A549 (cell line): ENCODE measurements around the gene NSUN7. TPM values are rescaled to one million over a fixed set of nuclear protein-coding genes. Genes with fewer than 3 reads are reported as not detected.

ENCODE experiments used
- ATAC-seq, 2 experiments: fragments of 200-7000 bp in 1 of 2; fragments of >200 bp in 1 of 2; cut with Nextera tagmentation in 1 of 2; cut with Tn5 transposase in 1 of 2; 3 replicates each; pipeline versions ENCODE4 v1.8.0 to v1.9.1; 2018 to 2020; ENCODE audit warnings: mild to moderate bottlenecking in 1 of 2, moderate library complexity in 1 of 2
- CTCF ChIA-PET: fragments of 300-600 bp; sonication (Branson Sonifier 250); formaldehyde crosslinking; extraction: SDS; loops from one replicate; lab custom pipeline; 2021; ENCODE audit warnings: antibody characterized with exemption, inconsistent platforms; lab: Yijun Ruan, JAX
- POLR2A ChIA-PET: fragments of 350-600 bp; formaldehyde crosslinking; extraction: SDS; loops from one replicate; lab custom pipeline; 2021; ENCODE audit warnings: antibody characterized with exemption, inconsistent platforms; lab: Yijun Ruan, JAX
- DNase-seq, 2 experiments: peaks; one replicate each; pipeline versions ENCODE4 v3.0.0 to v3.0.0-alpha.2; 2011 to 2016; ENCODE audit warnings: low read depth in 1 of 2, low spot score in 1 of 2
- FAIRE-seq: peaks from 2 replicates; lab custom pipeline; 2011; peaks lifted over from hg19 to GRCh38; lab: Jason Lieb, UNC
- H3K27ac ChIP-seq, 2 experiments: fragments of >200 bp; sonication (Bioruptor Twin); formaldehyde crosslinking; 3 replicates each; pipeline ENCODE4 v1.5.1; 2016 to 2017
- H3K4me1 ChIP-seq: fragments of >200 bp; sonication (Bioruptor Twin); formaldehyde crosslinking; 3 replicates; pipeline ENCODE4 v1.6.1; 2016
- H3K4me2 ChIP-seq: fragments of >200 bp; sonication (Bioruptor Twin); formaldehyde crosslinking; 3 replicates; pipeline ENCODE4 v1.6.1; 2016
- H3K4me3 ChIP-seq: fragments of >200 bp; sonication (Bioruptor Twin); formaldehyde crosslinking; 3 replicates; pipeline ENCODE4 v1.5.1; 2016
- H3K9me3 ChIP-seq: fragments of >200 bp; sonication (Bioruptor Twin); formaldehyde crosslinking; 3 replicates; pipeline ENCODE4 v1.6.1; 2016
- CBX2 ChIP-seq: fragments of 200-600 bp; sonication (generic); IDR thresholded peaks from 2 replicates; pipeline ENCODE4 v1.6.1; 2016; ENCODE audit warnings: low read depth, mild to moderate bottlenecking, borderline replicate concordance
- CBX8 ChIP-seq: fragments of 200-600 bp; sonication (generic); IDR thresholded peaks from 2 replicates; pipeline ENCODE4 v1.6.1; 2016
- CEBPB ChIP-seq, 2 experiments: fragments of >200 bp in 1 of 2; sonication (Bioruptor Twin) in 1 of 2; formaldehyde crosslinking in 1 of 2; IDR thresholded peaks; 2 replicates each; pipeline ENCODE4 v1.6.1; 2012 to 2016
- CHD2 ChIP-seq: fragments of 150-350 bp; IDR thresholded peaks from 2 replicates; pipeline ENCODE4 v1.6.1; 2014; ENCODE audit warnings: low read length; ENCODE audit not compliant: partially characterized antibody
- E2F6 ChIP-seq: IDR thresholded peaks from 2 replicates; pipeline ENCODE4 v1.6.1; 2012; ENCODE audit warnings: low read depth, borderline replicate concordance
- EP300 ChIP-seq, 2 experiments: fragments of >200 bp; sonication (Bioruptor Twin); formaldehyde crosslinking; IDR thresholded peaks; 2 replicates in 1 of 2; 3 replicates in 1 of 2; pipeline ENCODE4 v1.6.1; 2016 to 2017
- ESRRA ChIP-seq: fragments of 150-350 bp; IDR thresholded peaks from 2 replicates; pipeline ENCODE4 v1.6.1; 2014; ENCODE audit warnings: mild to moderate bottlenecking, low read length, borderline replicate concordance
- FOSL2 ChIP-seq, 2 experiments: fragments of 450-650 bp in 1 of 2; fragments of >200 bp in 1 of 2; sonication (Bioruptor Twin) in 1 of 2; formaldehyde crosslinking; IDR thresholded peaks; 2 replicates each; pipeline versions ENCODE4 v1.5.0 to v1.6.1; 2016 to 2020; ENCODE audit warnings: mild to moderate bottlenecking in 1 of 2, moderate library complexity in 1 of 2
- FOXS1 ChIP-seq: fragments of 250-450 bp; sonication (Bioruptor Pico); IDR thresholded peaks from 2 replicates; pipeline ENCODE4 v1.5.0; 2020; ENCODE audit warnings: mild to moderate bottlenecking, moderate library complexity
- GATA3 ChIP-seq: IDR thresholded peaks from 2 replicates; pipeline ENCODE4 v1.6.1; 2012; ENCODE audit warnings: borderline replicate concordance
- HES2 ChIP-seq: fragments of >200 bp; sonication (Bioruptor Twin); formaldehyde crosslinking; IDR thresholded peaks from 2 replicates; pipeline ENCODE4 v1.6.1; 2016
- HEYL ChIP-seq: fragments of 250-450 bp; sonication (Bioruptor Pico); IDR thresholded peaks from 2 replicates; pipeline ENCODE4 v1.8.0; 2021; ENCODE audit warnings: mild to moderate bottlenecking, moderate library complexity
- JUNB ChIP-seq: fragments of >200 bp; sonication (Bioruptor Twin); formaldehyde crosslinking; IDR thresholded peaks from 2 replicates; pipeline ENCODE4 v1.6.1; 2016
- MAZ ChIP-seq: fragments of 150-350 bp; IDR thresholded peaks from 2 replicates; pipeline ENCODE4 v1.6.1; 2014; ENCODE audit warnings: antibody characterized with exemption, low read depth, low read length, borderline replicate concordance
- NFE2L2 ChIP-seq: fragments of 150-350 bp; conservative IDR thresholded peaks from 2 replicates; pipeline ENCODE4 v1.6.1; 2014; ENCODE audit warnings: low read length
- NR3C1 ChIP-seq: fragments of >200 bp; sonication (Bioruptor Twin); formaldehyde crosslinking; IDR thresholded peaks from 3 replicates; pipeline ENCODE4 v1.6.1; 2017
- PHF8 ChIP-seq: fragments of 200-600 bp; sonication (generic); IDR thresholded peaks from 2 replicates; pipeline ENCODE4 v1.6.1; 2016; ENCODE audit warnings: low read depth, mild to moderate bottlenecking, antibody characterized with exemption, moderate library complexity, borderline replicate concordance
- POLR2A ChIP-seq: IDR thresholded peaks from 2 replicates; pipeline ENCODE4 v1.6.1; 2012; ENCODE audit warnings: mild to moderate bottlenecking, low read length
- RARB ChIP-seq: fragments of 250-450 bp; sonication (Bioruptor Pico); IDR thresholded peaks from 2 replicates; pipeline ENCODE4 v1.8.0; 2021; ENCODE audit warnings: mild to moderate bottlenecking, moderate library complexity
- RCOR1 ChIP-seq: fragments of 150-350 bp; IDR thresholded peaks from 2 replicates; pipeline ENCODE4 v1.6.1; 2014; ENCODE audit warnings: antibody characterized with exemption, low read length, low read depth
- REST ChIP-seq: fragments of 200-600 bp; sonication (generic); IDR thresholded peaks from 2 replicates; pipeline ENCODE4 v1.6.1; 2016; ENCODE audit warnings: antibody characterized with exemption, mild to moderate bottlenecking, moderate library complexity
- RNF2 ChIP-seq: fragments of 200-600 bp; sonication (generic); IDR thresholded peaks from 2 replicates; pipeline ENCODE4 v1.6.1; 2016; ENCODE audit warnings: low read depth, mild to moderate bottlenecking, antibody characterized with exemption, moderate library complexity, borderline replicate concordance
- SREBF2 ChIP-seq: fragments of 450-650 bp; IDR thresholded peaks from 2 replicates; pipeline ENCODE4 v1.6.1; 2014; ENCODE audit warnings: mild to moderate bottlenecking, moderate library complexity
- TFCP2L1 ChIP-seq: fragments of 250-450 bp; sonication (Bioruptor Pico); IDR thresholded peaks from 2 replicates; pipeline ENCODE4 v1.5.0; 2021; ENCODE audit warnings: mild to moderate bottlenecking
- ZC3H11A ChIP-seq: fragments of 450-650 bp; IDR thresholded peaks from 2 replicates; pipeline ENCODE4 v1.6.1; 2014; ENCODE audit warnings: antibody characterized with exemption, mild to moderate bottlenecking
- ZFP36 ChIP-seq: fragments of 450-650 bp; IDR thresholded peaks from 2 replicates; pipeline ENCODE4 v1.6.1; 2014; ENCODE audit warnings: borderline replicate concordance; ENCODE audit not compliant: partially characterized antibody
- ZNF302 ChIP-seq: fragments of 250-450 bp; sonication (Bioruptor Pico); IDR thresholded peaks from 2 replicates; pipeline ENCODE4 v1.9.0; 2021; ENCODE audit warnings: inconsistent platforms, mild to moderate bottlenecking, moderate library complexity
- WGBS: methylation state at CpG from one replicate; pipeline ENCODE4 v1.1.6; 2017; ENCODE audit errors: missing lambda C conversion rate; 5-methylcytosine and 5-hydroxymethylcytosine counted together
- polyA plus RNA-seq, 4 experiments: library from polyadenylated mRNA; depleted of rRNA in 3 of 4; stranded (reverse); fragments of >200 nt; fragmentation: RNase III in 1 of 4; extraction: RNeasy Plus Mini Kit Qiagen cat#74134 plus additional on column Dnase treatment in 1 of 4; gene quantifications; 2 replicates in 3 of 4; 3 replicates in 1 of 4; pipeline ENCODE4 v1.2.3, GENCODE V29; 2011 to 2017
- TF ChIP-seq, protein P1 (sequence below): fragments of 250-450 bp; sonication (Bioruptor Pico); IDR thresholded peaks from 2 replicates; pipeline ENCODE4 v1.5.0; 2020; ENCODE audit warnings: low read depth, mild to moderate bottlenecking, moderate library complexity

NSUN7 gene
- polyA plus RNA-seq, 2 of the 4 experiments (the other 2 are of a cell fraction) = 0.65 to 1.4 TPM

GRCh38 chr4:40820101-40820500, 70.3 kb downstream of the NSUN7 start:
- CTCF ChIA-PET = no interaction called here
- no peak for DNase-seq
- Histone ChIP-seq H3K4me2 (no peak overlapping the region), H3K4me1 (no peaks in the 10 kb centered on the region), H3K9me3 (no peaks in the 10 kb centered on the region), H3K27ac (no peak overlapping the region), H3K4me3 (no peak overlapping the region)
- POLR2A ChIA-PET = no interaction called here
- ATAC-seq = no peak
- no peak for FAIRE-seq
- TF ChIP-seq TFCP2L1 (CRISPR knock-in tag) (no peak), SREBF2 (no peak), NR3C1 (no peak), EP300 (IDR thresholded peaks at IDR 0.05) (no peak), MAZ (no peak), HES2 (no peak), PHF8 (no peak), ZFP36 (no peak), E2F6 (no peak)
- TF ChIP-seq, protein P1, sequence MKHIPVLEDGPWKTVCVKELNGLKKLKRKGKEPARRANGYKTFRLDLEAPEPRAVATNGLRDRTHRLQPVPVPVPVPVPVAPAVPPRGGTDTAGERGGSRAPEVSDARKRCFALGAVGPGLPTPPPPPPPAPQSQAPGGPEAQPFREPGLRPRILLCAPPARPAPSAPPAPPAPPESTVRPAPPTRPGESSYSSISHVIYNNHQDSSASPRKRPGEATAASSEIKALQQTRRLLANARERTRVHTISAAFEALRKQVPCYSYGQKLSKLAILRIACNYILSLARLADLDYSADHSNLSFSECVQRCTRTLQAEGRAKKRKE = no peak
- 98% methylated on average over 7 of the region's 11 CpGs for WGBS

DNA sequence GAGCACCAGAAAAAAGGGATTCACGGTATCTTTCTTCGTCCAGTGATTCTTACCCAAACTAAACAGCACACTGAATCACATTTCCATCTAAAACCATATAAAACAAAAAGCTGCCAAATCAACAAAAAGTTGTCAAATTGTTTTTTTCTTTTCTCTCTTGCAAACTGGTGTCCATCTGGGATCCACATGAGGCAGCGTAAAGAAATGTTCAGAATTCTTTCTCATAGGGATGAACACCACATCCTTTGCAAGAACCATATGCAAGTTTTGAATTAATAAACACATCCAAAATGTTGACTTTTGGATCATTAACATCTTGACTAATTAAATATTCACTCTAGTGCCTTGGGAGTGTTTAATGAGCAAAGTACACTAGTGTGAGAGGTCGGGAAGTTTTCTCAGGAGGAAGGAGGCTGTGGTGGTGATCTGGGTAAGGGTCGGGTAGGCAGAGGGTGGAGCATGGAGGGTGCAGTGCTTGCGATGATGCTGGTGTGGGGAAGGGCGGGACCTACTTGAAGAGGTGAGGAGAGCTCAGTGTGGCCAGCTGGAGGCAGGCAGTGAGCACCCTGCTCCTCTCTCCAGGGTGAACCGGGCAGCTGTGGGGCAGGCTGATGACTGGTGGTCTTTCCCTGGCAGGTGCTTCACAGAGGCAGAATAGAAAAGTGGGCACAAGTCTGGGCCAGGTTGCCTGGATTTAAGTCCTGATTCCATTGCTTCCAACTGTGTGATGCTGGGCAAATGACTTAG, 72.8 kb downstream of the NSUN7 start:
- H3K9me3 ChIP-seq = no peaks in the 10 kb centered on the region
- DNase-seq (no peak), FAIRE-seq (no peak), ATAC-seq (no peak)
- ChIA-PET CTCF (interaction anchor here (1.0 kb wide), 1 partner anchor 18 kb away, joined by 3 read pairs; no protein-coding TSS in a partner anchor), POLR2A (no interaction called here)
- WGBS = 83% methylated on average over 8 of the region's 8 CpGs
- no peak overlapping the region for H3K4me3 ChIP-seq
- no peaks in the 10 kb centered on the region for H3K4me1 ChIP-seq
- H3K4me2 ChIP-seq = no peak overlapping the region
- H3K27ac ChIP-seq = no peak overlapping the region
- TF ChIP-seq CBX2 (no peak), NR3C1 (no peak), ZNF302 (CRISPR knock-in tag) (no peak), RCOR1 (no peak), JUNB (no peak), CBX8 (no peak), ZC3H11A (no peak)
- TF ChIP-seq, protein P1 = no peak

- no peak overlapping the region for H3K27ac ChIP-seq
- no peaks in the 10 kb centered on the region for H3K9me3 ChIP-seq
- WGBS = 85% methylated on average over 17 of the region's 19 CpGs
- no peak for FAIRE-seq
- TF ChIP-seq FOXS1 (CRISPR knock-in tag) (no peak), ESRRA (no peak), POLR2A (no peak), CEBPB (IDR thresholded peaks at IDR 0.05) (no peak), NFE2L2 (no peak), RARB (no peak), REST (no peak), HEYL (no peak), ZC3H11A (no peak), RNF2 (no peak), FOSL2 (IDR thresholded peaks at IDR 0.05) (no peak), FOSL2 (CRISPR knock-in tag; IDR thresholded peaks at IDR 0.05) (no peak), CBX2 (no peak), ZFP36 (no peak), CHD2 (no peak), GATA3 (no peak)
- H3K4me1 ChIP-seq = no peaks in the 10 kb centered on the region
- ChIA-PET CTCF (interaction anchor here (0.6 to 2.3 kb wide), 3 partner anchors 15 to 66 kb away, joined by 3 to 9 read pairs (median 5); no protein-coding TSS in a partner anchor), POLR2A (no interaction called here)
- H3K4me2 ChIP-seq = no peak overlapping the region
- ATAC-seq = no peak
- no peak for DNase-seq
- H3K4me3 ChIP-seq = no peak overlapping the region
Measured at GRCh38 chr4:40825014-40825838, 75.5 kb downstream of the NSUN7 start.
